Dendritic cell treated with granulocyte-macrophage colony-stimulating factor and Interleukin-4, amounts not matched to agents 40 ng/mL and 50 ng/mL, for 4 days (primary cell): ENCODE data around the gene LSM14A.
A peak's percentile ranks its signal among the peaks of the same experiment; 100 is the strongest.
"Not testable (repeated sequence)": the region's sequence is repeated elsewhere in the genome, so short reads cannot be mapped to it uniquely, and the experiment has no call there.

Source experiments
- H3K27ac Mint-ChIP-seq: one replicate; pipeline ENCODE4 v1.8.0; 2022; ENCODE audit warnings: mild to moderate bottlenecking, mixed read lengths
- H3K27me3 Mint-ChIP-seq: one replicate; pipeline ENCODE4 v1.8.0; 2022; ENCODE audit warnings: mild to moderate bottlenecking, mixed read lengths
- H3K36me3 Mint-ChIP-seq: one replicate; pipeline ENCODE4 v1.8.0; 2022; ENCODE audit warnings: low read depth, mixed read lengths
- H3K4me1 Mint-ChIP-seq: one replicate; pipeline ENCODE4 v1.8.0; 2022; ENCODE audit warnings: low read depth, mixed read lengths
- H3K4me3 Mint-ChIP-seq: one replicate; pipeline ENCODE4 v1.8.0; 2022; ENCODE audit warnings: mild to moderate bottlenecking, moderate library complexity, mixed read lengths
- H3K9me3 Mint-ChIP-seq: one replicate; pipeline ENCODE4 v1.8.0; 2022; ENCODE audit warnings: mixed read lengths
- intact Hi-C: fragments of 100-400 bp; cut with micrococcal nuclease; formaldehyde crosslinking; loops from one replicate; pipeline ENCODE4 v1.15.0; 2022

The LSM14A gene

DNA sequence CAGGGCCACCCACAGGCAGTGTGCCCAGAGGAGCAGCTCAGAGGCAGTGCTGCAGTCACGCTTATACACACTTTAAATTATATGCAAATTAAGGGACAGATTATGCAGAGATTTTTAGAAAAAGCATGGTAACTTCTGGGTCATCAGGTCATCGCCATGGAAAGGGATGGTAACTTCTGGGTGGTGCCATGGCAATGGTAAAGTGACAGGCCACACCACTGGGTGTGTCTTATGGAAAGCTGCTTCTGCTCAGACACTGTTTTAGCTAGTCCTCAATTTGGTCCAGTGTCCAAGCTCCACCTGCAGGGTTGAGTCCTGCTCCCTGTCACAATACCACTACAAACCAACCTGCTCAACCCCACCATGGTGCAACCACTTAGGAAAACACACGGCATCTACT, 29.9 kb upstream of the LSM14A start:
- intact Hi-C loops, result no loop called here
- Mint-ChIP-seq H3K27ac (no peak overlapping the region), H3K27me3 (peaks cover 2% of the 10 kb centered on the region), H3K36me3 (no peaks in the 10 kb centered on the region), H3K9me3 (no peaks in the 10 kb centered on the region), H3K4me1 (no peaks in the 10 kb centered on the region), H3K4me3 (no peak overlapping the region)

- intact Hi-C loops, result loop anchor here (1.0 to 5.0 kb wide), 3 partner anchors 24 to 368 kb away; no protein-coding TSS in a partner anchor
These were observed 26.5 kb upstream of the LSM14A start for GRCh38 chr19:34145741-34146202.

GRCh38 chr19:34148658-34149185, 23.6 kb upstream of the LSM14A start:
- Mint-ChIP-seq H3K9me3 (no peaks in the 10 kb centered on the region), H3K27ac (no peak overlapping the region), H3K36me3 (no peaks in the 10 kb centered on the region), H3K27me3 (peaks cover 4% of the 10 kb centered on the region), H3K4me3 (no peak overlapping the region), H3K4me1 (no peaks in the 10 kb centered on the region)
- intact Hi-C loops, result loop anchor here (5.0 kb wide), 1 partner anchor 371 kb away; no protein-coding TSS in a partner anchor

More at GRCh38 chr19:34145741-34146202, 26.5 kb upstream of the LSM14A start:
- Mint-ChIP-seq H3K4me1 (no peaks in the 10 kb centered on the region), H3K9me3 (no peaks in the 10 kb centered on the region), H3K4me3 (no peak overlapping the region), H3K36me3 (no peaks in the 10 kb centered on the region), H3K27me3 (peaks cover 1% of the 10 kb centered on the region), H3K27ac (no peak overlapping the region)

- Mint-ChIP-seq H3K4me1 (no peaks in the 10 kb centered on the region), H3K27me3 (peaks cover 6% of the 10 kb centered on the region)
- intact Hi-C loops, result loop anchor here (5.0 kb wide), 1 partner anchor 373 kb away; no protein-coding TSS in a partner anchor
These were observed 22.4 kb upstream of the LSM14A start for GRCh38 chr19:34149873-34150272.

DNA sequence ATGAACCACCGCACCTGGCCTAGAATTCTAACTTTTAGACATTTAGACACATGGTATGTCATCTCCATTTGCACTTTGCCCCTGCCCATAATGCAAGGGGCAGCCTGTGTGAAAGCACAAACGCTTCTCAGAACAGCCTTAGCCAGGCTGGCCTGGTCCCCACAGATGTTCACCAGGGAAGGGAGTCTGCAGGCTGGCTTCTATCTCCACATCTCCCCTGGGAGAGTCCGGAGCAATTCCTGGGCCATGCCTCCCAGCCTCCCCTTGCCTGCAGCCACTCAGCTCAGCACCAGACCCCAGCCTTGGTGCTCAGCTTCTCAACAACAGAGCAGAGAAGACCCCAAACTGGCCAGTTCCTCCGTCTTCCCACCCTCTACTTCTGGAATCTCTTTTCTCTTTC, 21.7 kb upstream of the LSM14A start:
- Mint-ChIP-seq H3K27ac (no peak overlapping the region), H3K36me3 (no peaks in the 10 kb centered on the region), H3K27me3 (peaks cover 6% of the 10 kb centered on the region), H3K9me3 (no peaks in the 10 kb centered on the region), H3K4me3 (no peak overlapping the region), H3K4me1 (no peaks in the 10 kb centered on the region)
- intact Hi-C loops, result no loop called here

More at GRCh38 chr19:34149873-34150272, 22.4 kb upstream of the LSM14A start:
- H3K27ac Mint-ChIP-seq, result no peak overlapping the region
- no peaks in the 10 kb centered on the region for H3K9me3 Mint-ChIP-seq
- H3K36me3 Mint-ChIP-seq, result no peaks in the 10 kb centered on the region
- H3K4me3 Mint-ChIP-seq, result no peak overlapping the region

DNA sequence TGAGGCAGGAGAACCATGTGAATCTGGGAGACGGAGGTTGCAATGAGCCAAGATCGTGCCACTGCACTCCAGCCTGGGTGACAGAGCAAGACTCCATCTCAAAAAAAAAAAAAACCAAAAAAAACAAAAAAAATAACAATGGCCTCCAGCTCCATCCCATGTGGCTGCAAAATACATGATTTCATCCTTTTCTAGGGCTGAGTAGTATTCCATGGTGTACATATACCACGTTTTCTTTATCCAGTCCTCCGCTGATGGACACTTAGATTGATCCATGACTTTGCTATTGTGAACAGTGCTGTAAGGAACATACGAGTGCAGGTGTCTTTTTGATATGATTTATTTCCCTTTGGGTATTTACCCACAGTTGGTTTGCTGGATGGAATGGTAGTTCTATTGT, 20.9 kb upstream of the LSM14A start:
- H3K27ac Mint-ChIP-seq, result no peak overlapping the region
- peaks cover 6% of the 10 kb centered on the region for H3K27me3 Mint-ChIP-seq
- H3K36me3 Mint-ChIP-seq, result no peaks in the 10 kb centered on the region
- no peaks in the 10 kb centered on the region for H3K4me1 Mint-ChIP-seq
- H3K9me3 Mint-ChIP-seq, result no peaks in the 10 kb centered on the region
- no peak overlapping the region for H3K4me3 Mint-ChIP-seq
- intact Hi-C loops, result no loop called here

GRCh38 chr19:34154401-34154800, 17.9 kb upstream of the LSM14A start:
- no peak overlapping the region for H3K4me3 Mint-ChIP-seq
- H3K36me3 Mint-ChIP-seq, result no peaks in the 10 kb centered on the region
- peaks cover 5% of the 10 kb centered on the region for H3K4me1 Mint-ChIP-seq
- intact Hi-C loops, result no loop called here
- no peaks in the 10 kb centered on the region for H3K9me3 Mint-ChIP-seq
- peaks cover 5% of the 10 kb centered on the region for H3K27me3 Mint-ChIP-seq
- no peak overlapping the region for H3K27ac Mint-ChIP-seq

GRCh38 chr19:34155686-34156085, 16.6 kb upstream of the LSM14A start:
- no peak overlapping the region for H3K27ac Mint-ChIP-seq
- H3K4me3 Mint-ChIP-seq, result no peak overlapping the region
- peaks cover 5% of the 10 kb centered on the region for H3K27me3 Mint-ChIP-seq
- intact Hi-C loops, result no loop called here
- H3K9me3 Mint-ChIP-seq, result no peaks in the 10 kb centered on the region
- peaks cover 5% of the 10 kb centered on the region for H3K4me1 Mint-ChIP-seq
- no peaks in the 10 kb centered on the region for H3K36me3 Mint-ChIP-seq

GRCh38 chr19:34158966-34159365, 13.3 kb upstream of the LSM14A start:
- H3K36me3 Mint-ChIP-seq, H3K4me3 Mint-ChIP-seq, H3K27me3 Mint-ChIP-seq, intact Hi-C loops, H3K9me3 Mint-ChIP-seq, H3K27ac Mint-ChIP-seq: not testable (repeated sequence)
- peaks cover 20% of the 10 kb centered on the region for H3K4me1 Mint-ChIP-seq

- H3K9me3 Mint-ChIP-seq, H3K27ac Mint-ChIP-seq, H3K36me3 Mint-ChIP-seq, H3K4me3 Mint-ChIP-seq, intact Hi-C loops, H3K27me3 Mint-ChIP-seq: not testable (repeated sequence)
- peaks cover 22% of the 10 kb centered on the region for H3K4me1 Mint-ChIP-seq
These were observed 12.8 kb upstream of the LSM14A start for GRCh38 chr19:34159541-34159940.

GRCh38 chr19:34161902-34162301, 10.4 kb upstream of the LSM14A start:
- H3K4me1 Mint-ChIP-seq, result peaks cover 34% of the 10 kb centered on the region
- H3K4me3 Mint-ChIP-seq, H3K9me3 Mint-ChIP-seq, H3K27me3 Mint-ChIP-seq, intact Hi-C loops, H3K36me3 Mint-ChIP-seq: not testable (repeated sequence)
- H3K27ac Mint-ChIP-seq, result peak overlapping the region; percentile 52

GRCh38 chr19:34165295-34165738, 7.0 kb upstream of the LSM14A start:
- H3K4me1 Mint-ChIP-seq, result peaks cover 44% of the 10 kb centered on the region
- no peaks in the 10 kb centered on the region for H3K27me3 Mint-ChIP-seq
- no peaks in the 10 kb centered on the region for H3K36me3 Mint-ChIP-seq
- intact Hi-C loops, result no loop called here
- H3K27ac Mint-ChIP-seq, result peak overlapping the region; percentile 88
- H3K9me3 Mint-ChIP-seq, result no peaks in the 10 kb centered on the region
- H3K4me3 Mint-ChIP-seq, result no peak overlapping the region

DNA sequence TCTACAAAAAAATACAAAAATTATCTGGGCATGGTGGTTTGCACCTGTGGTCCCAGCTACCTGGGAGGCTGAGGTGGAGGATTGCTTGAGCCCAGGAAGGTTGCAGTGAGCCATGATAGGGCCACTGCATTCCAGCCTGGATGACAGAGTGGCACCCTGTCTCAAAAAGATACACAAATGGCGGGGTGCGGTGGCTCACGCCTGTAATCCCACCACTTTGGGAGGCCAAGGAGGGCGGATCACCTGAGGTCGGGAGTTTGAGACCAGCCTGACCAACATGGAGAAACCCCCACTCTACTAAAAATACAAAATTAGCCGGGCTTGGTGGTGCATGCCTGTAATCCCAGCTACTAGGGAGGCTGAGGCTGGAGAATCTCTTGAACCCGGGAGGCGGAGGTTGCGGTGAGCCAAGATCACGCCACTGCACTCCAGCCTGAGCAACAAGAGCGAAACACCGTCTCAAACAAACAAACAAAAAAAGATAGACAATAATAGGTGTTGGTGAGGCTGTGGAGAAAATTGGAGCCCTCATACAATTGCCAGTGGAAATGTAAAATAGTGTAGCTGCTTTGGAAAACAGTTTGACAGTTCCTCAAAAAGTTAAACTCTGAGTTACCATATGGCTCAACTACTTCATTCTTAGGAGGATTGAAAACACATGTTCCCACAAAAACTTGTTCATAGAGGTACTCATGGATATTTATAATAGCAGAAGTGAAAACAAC, 2.7 kb upstream of the LSM14A start:
- H3K4me3 Mint-ChIP-seq, H3K27me3 Mint-ChIP-seq, intact Hi-C loops, H3K9me3 Mint-ChIP-seq: not testable (repeated sequence)
- Mint-ChIP-seq H3K27ac (peak overlapping the region; percentile 65), H3K36me3 (peaks cover 21% of the 10 kb centered on the region), H3K4me1 (peaks cover 54% of the 10 kb centered on the region)

- Mint-ChIP-seq H3K9me3 (no peaks in the 10 kb centered on the region), H3K4me1 (peaks cover 57% of the 10 kb centered on the region), H3K36me3 (peaks cover 26% of the 10 kb centered on the region), H3K27me3 (no peaks in the 10 kb centered on the region), H3K4me3 (peak overlapping the region; percentile 90), H3K27ac (peak overlapping the region; percentile 99)
- intact Hi-C loops, result no loop called here
These were observed 796 bp upstream of the LSM14A start for GRCh38 chr19:34171539-34171876.
